GM18520 (cell line): Measurements from ENCODE around the gene SPOCK3.

Experiments used
- ATAC-seq: cut with Tn5 transposase; IDR thresholded peaks from one replicate; pipeline ENCODE4 v1.9.1; 2021; ENCODE audit not compliant: unreplicated experiment

The SPOCK3 gene

DNA sequence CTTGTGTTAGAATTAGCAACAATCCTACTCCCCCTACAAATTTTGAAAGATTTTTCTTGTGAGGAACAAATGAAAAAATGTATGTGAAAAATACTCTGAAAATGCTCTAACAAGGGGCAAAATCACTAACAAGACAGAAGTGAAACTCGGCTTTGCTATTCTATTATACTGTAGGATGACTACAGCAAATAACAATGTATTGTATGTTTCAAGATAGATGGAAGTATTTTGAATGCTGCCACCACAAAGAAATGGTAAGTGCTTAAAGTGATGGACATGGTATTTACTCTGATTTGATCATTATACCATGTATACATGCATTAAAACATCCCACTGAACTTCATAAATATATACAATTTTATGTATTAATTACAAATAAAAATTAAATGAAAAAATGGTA lies 192.8 kb downstream of the SPOCK3 start:
- ATAC-seq, result no peak

- no peak for ATAC-seq
Measured at GRCh38 chr4:167035390-167035789, 198.9 kb downstream of the SPOCK3 start.

- ATAC-seq, result no peak
Measured at GRCh38 chr4:167034983-167035382, 199.3 kb downstream of the SPOCK3 start.

DNA sequence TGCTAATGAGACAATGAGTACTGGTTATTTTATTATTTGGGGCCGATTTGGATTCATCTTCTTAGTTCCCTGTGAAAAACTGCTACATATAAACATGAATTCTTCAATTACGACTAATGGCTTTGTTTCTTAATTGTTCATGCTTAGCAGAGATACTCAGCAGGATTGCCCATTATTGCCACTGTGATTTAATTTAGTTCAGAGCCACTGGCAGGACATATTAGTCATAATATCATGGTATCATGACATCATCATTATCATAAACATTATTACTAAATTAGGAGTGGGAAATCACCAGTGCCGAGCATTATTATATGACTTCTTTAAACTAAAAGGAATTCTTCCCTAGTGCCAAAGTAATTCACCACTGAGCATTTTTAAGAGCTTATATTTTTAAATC lies 201.4 kb downstream of the SPOCK3 start:
- ATAC-seq, result no peak

- ATAC-seq, result no peak
Measured at GRCh38 chr4:167031534-167032156, 202.6 kb downstream of the SPOCK3 start.

GRCh38 chr4:167028976-167029375 lies 205.3 kb downstream of the SPOCK3 start:
- no peak for ATAC-seq

DNA sequence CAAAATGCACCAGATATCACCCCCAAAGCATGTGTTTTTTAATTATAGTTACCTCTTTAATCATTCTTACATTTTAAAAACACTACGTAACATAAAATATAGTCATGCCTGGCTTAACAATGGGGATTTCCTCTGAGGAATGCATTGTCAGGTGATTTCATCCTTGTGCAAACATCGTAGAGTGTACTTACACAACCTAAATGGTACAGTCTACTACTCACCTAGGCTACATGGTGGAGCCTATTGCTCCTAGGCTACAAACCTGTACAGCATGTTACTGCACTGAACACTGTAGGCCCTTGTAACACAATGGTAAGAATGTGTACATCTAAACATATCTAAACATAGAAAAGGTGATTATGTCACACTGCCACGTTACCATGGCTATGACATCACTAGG lies 208.6 kb downstream of the SPOCK3 start:
- no peak for ATAC-seq

GRCh38 chr4:167023364-167023925 lies 210.8 kb downstream of the SPOCK3 start:
- no peak for ATAC-seq

DNA sequence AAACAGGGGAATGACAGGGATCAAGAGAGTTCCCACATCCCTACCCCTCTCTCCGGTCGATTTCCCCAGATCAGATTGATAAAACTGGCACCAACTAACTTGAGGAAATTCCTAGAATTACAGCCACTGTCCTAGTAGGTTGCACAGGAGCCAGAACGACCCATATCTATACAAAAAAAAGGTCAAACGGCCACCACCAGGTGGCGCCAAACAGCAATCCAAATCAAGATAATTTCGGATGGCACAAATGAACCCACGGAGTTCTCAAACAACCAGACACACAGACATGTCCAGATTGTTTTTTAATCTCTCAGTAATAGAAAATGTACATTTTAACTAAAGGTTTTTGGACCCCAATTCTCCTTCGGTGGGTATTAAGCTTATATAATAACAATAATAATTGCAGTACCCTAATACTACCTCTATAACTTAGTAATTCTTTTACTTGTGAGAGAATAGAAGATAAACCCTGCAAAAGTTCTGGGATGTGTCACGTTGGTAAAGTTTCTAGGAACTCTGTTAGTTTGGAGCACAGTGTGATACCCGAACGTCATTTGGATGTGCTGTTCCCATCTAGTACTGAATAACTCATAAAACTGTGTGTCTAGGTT lies 212.6 kb downstream of the SPOCK3 start:
- ATAC-seq, result peak; percentile 39

DNA sequence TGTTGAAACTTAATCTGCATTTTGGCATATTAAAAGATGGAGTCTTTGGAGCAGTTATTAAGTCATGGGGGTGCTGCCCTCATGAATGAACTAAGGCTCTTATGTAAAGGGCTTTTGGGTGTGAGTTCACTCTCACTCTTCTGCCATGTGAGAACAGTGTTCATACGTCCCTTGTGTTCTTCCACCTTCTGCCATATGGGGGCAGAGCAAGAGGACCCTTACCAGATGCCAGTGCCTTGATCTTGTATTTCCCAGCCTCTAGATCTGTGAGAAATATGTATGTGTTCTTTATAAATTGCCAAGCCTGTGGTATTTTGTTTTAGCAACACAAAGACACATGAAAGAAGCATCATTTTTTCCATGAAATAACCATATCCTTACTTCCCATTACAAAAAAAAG lies 213.9 kb downstream of the SPOCK3 start:
- no peak for ATAC-seq

GRCh38 chr4:167014944-167015343 lies 219.3 kb downstream of the SPOCK3 start:
- ATAC-seq, result no peak

DNA sequence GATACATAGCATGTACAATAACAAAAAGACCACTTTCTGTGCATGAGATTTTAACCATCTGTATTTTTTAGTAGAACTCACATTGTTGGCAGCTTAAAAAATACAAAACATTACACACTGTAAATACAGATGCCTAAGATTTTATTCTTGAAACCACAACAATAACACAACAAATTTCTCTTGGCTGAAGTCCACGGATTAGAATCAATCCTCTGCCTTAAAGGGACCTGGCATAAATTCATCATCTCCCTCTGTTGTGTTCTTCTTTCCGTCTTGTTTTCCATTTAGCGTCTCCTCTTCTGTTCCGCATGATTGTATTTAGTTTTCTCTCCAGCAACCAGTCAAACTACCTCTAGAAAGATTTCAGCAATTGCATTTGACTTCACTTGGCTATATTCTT lies 231.0 kb downstream of the SPOCK3 start:
- ATAC-seq, result no peak

DNA sequence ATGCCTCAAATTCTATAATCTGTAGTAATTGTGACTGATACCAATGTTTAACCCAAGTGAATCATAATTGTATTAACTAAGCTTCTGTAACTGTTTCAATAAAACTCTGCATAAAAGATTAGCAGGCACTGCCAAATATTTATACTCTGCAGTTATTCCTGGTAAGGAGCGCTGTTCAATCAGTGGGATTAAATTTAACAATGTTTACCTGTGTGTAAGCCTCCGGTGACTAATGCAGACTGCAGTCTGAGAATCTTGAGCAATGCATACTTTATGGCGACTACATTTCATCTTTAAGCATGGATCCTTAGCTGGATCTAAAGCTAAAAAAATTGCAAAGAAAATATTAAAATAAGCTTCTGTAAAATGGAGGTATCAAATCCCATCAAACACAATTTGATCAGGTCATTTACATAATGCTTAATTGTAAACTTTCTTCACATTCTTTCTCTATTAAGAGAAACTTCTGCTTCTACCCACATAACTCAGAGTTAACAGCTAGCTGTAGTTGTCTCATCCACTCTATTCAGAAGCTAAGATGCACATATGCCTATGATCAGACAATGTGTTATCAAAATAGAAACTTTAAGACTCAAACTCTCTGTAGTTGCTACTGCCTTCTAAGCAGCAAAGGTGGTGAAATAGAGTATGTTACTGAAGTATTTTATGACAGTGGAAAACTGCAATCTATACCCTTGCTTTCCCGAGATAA lies 234.0 kb downstream of the SPOCK3 start:
- no peak for ATAC-seq

GRCh38 chr4:166996216-166996615 lies 238.1 kb downstream of the SPOCK3 start:
- ATAC-seq, result no peak

DNA sequence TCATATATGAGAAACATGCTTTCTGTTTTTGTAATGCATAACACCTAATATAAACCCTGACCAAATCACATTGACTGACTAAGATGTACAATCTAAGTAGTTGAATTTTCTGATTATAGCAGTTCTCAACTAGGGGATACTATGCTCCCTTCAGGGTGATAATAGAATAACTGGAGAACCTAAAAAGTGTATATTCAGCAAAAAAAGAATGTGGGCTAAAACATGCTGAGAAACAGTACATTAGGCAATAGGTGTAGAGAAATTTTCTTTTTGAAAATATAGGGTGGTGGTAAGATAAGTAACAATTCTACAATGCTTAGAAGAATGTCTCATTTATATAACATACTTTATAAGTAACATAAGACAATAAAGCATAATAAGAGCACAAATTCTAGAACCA lies 239.6 kb downstream of the SPOCK3 start:
- no peak for ATAC-seq

- ATAC-seq, result no peak
Measured at GRCh38 chr4:166991006-166991561, 243.2 kb downstream of the SPOCK3 start.

- ATAC-seq, result no peak
Measured at GRCh38 chr4:166989886-166990285, 244.4 kb downstream of the SPOCK3 start.

- ATAC-seq, result no peak
Measured at GRCh38 chr4:166987026-166987425, 247.3 kb downstream of the SPOCK3 start.

DNA sequence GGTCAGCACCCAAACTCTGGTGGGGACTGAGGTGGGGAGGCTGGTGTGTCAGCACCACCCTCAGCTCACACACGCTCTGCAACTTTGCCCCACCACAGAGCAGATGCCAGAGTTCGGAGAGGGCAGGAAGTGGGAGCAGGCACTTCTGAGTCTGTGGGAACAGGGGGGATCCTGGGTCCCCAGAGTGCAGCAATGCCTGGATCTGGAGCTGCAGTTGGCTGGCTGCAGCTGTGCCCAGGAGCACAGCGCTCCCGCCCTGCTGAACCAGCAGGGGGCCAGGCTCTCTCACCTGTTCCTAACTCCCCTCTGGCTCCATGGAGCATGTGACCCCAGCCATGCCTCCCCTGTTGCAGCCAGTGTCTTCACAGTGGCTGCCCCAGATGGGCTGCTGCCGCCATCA lies 252.4 kb downstream of the SPOCK3 start:
- no peak for ATAC-seq

- ATAC-seq, result no peak
Measured at GRCh38 chr4:166980419-166980818, 253.9 kb downstream of the SPOCK3 start.

- ATAC-seq, result no peak
Measured at GRCh38 chr4:166977596-166977995, 256.7 kb downstream of the SPOCK3 start.

- ATAC-seq, result peak; percentile 81
Measured at GRCh38 chr4:166972071-166972470, 262.2 kb downstream of the SPOCK3 start.
